CD4-positive, alpha-beta T cell treated with Interleukin-17A for 1 hour (primary cell): ENCODE measurements around the gene SERPINB3.
"Not testable (repeated sequence)": the region's sequence is repeated elsewhere in the genome, so short reads cannot be mapped to it uniquely, and the experiment has no call there.

Experiments
- DNase-seq: peaks from one replicate; pipeline ENCODE4 v3.0.0-alpha.2; 2020

SERPINB3 gene

GRCh38 chr18:63644694-63645093 is 17.0 kb downstream of the SERPINB3 start:
- not testable (repeated sequence) for DNase-seq

GRCh38 chr18:63644142-63644541 is 17.6 kb downstream of the SERPINB3 start, which contains the start of gene SERPINB4:
Gene SERPINB4, minus strand, starts transcription at chr18:63644256. Its CDS starts 679 bp downstream, at chr18:63643577.
- not testable (repeated sequence) for DNase-seq

DNA sequence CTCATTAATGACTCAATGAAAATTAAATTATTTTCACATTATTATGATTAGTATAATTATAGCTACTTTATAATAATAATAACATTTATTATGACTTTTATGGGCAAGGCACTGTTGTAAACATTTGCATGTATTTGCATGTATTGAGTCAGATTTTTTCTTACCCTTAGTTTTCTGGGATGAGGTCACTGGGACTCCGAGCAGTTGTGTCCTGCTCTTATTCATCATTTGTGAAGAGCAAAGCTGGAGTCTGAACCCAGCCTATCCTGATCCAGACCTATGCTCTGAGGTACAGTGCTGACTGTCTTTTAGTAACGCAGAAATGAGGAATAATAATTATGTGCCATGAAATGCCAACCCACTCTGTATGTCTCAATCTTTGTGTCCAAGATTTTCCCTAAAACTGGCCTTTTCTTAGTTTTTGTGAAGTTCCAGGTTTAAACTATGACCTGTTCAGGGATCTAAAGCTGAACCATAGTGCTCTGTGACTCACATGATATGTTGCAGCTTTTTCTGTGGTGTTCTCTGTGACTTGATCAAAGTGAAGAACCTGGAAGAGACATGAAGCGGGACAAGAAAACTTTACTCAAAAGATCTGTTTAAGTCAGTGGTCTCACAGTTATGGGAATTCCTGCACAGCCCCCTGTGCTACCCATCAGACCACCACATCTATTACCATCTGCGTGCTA is 18.9 kb downstream of the SERPINB3 start:
- DNase-seq: not testable (repeated sequence)

- not testable (repeated sequence) for DNase-seq
These were observed 20.5 kb downstream of the SERPINB3 start for GRCh38 chr18:63641157-63641680.

DNA sequence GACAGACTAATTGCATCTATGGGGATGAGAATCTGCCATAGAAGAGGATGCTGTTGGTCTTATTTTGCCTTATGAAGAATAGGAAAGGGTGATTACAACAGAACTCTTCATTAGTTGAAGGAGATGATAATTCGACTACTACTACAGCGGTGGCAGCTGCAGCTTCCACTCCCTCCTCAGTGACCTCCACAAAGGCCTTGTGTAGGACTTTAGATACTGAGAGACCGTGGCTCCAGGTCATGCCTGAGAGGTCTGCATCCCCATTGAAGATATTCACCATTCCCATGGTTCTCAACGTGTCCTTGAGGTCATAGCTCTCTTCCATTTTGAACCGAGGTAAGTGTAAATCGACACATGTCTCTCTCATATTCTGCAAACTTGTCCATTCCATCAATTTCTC is 24.0 kb downstream of the SERPINB3 start:
- DNase-seq: no peak

DNA sequence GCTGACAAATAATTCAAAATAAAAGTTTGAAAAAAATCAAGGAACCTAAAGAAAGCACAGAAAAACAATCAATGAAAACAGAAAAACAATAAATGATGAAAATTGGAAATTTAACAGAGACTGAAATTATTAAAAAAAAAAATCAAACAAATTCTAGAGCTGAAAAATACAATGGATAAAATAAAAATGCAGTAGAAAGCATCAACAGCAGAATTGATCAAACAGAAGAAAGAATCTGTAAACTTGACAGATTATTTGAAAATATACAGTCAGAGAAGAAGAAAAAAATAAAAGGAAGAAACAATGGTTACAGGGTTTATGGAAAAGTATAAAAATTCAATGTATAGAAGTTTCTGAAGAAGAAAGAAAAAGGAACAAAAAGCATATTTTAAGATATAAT is 33.9 kb downstream of the SERPINB3 start:
- DNase-seq: no peak

- DNase-seq: no peak
These were observed 35.3 kb downstream of the SERPINB3 start for GRCh38 chr18:63626431-63626830.

GRCh38 chr18:63624863-63625262 is 36.8 kb downstream of the SERPINB3 start:
- no peak for DNase-seq

DNA sequence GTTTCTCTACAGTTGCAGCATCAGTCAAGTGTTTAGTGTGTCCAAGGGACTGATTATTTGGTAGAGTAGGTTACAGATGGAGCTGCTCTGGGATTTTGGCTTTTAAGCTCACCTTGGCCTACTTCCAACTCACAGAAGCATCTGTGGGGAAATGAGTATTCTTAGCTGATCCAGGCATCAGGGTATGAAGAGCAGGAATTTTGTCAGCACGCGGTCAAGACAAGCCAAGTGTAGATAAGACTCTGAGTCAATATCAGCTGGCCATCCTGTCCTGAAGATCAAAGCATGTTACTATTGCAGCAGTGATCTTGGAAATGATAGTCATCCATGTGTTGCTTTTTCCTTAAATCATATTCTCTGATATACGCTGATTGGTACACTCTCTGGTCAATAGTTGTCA is 42.0 kb downstream of the SERPINB3 start:
- no peak for DNase-seq

DNA sequence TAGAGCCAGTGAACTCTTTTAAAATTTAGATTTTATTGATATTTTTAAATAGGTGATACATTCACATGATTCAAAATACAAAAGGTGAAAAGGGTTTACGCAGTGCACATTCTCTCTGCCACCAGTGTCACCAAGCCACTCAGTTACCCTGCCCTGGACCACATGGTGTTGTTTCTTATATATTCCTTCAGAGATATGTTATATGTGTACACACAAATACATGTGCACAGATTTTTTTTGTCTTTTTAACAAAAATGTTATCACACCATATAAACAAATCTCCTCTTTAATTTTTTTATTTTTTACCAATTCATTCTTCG is 43.8 kb downstream of the SERPINB3 start:
- DNase-seq: no peak

GRCh38 chr18:63617049-63617914 is 44.4 kb downstream of the SERPINB3 start:
- no peak for DNase-seq

DNA sequence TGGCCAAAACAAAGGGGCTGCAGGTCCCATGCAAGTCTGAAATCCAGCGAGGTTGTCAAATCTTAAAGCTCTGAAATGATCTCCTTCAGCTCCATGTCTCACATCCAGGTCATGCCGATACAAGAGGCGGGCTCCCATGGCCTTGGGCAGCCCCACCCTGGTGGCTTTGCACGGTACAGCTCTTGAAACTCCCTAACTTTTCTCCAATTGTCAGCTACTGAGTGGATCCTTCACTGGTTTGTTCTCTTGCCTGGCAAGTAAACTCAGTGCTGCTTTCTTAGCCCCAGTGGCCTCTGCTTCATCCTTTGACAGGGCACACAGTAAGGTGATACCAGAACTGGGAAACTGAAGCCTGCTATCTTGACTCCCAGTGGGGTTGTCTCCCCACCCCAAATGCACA is 48.3 kb downstream of the SERPINB3 start:
- no peak for DNase-seq

- DNase-seq: no peak
These were observed 55.2 kb downstream of the SERPINB3 start for GRCh38 chr18:63606526-63606925.
